Occipital lobe (tissue), 2 donors: Measurements from ENCODE around the gene FAM78A. TPM values are rescaled to one million over a fixed set of nuclear protein-coding genes. Genes with fewer than 3 reads are reported as not detected.
"Not testable (repeated sequence)": the region's sequence is repeated elsewhere in the genome, so short reads cannot be mapped to it uniquely, and the experiment has no call there.

Experiments
- DNase-seq: peaks from one replicate; lab custom pipeline; 2025; lab: John Stamatoyannopoulos, UW
- total RNA-seq: library from RNA; depleted of rRNA; stranded (reverse); fragments of >200 nt; gene quantifications from one replicate; pipeline ENCODE4 v1.2.3, GENCODE V29; 2014

Gene FAM78A
- total RNA-seq, 1 donor from 2014 or later, result 1.7 TPM

DNA sequence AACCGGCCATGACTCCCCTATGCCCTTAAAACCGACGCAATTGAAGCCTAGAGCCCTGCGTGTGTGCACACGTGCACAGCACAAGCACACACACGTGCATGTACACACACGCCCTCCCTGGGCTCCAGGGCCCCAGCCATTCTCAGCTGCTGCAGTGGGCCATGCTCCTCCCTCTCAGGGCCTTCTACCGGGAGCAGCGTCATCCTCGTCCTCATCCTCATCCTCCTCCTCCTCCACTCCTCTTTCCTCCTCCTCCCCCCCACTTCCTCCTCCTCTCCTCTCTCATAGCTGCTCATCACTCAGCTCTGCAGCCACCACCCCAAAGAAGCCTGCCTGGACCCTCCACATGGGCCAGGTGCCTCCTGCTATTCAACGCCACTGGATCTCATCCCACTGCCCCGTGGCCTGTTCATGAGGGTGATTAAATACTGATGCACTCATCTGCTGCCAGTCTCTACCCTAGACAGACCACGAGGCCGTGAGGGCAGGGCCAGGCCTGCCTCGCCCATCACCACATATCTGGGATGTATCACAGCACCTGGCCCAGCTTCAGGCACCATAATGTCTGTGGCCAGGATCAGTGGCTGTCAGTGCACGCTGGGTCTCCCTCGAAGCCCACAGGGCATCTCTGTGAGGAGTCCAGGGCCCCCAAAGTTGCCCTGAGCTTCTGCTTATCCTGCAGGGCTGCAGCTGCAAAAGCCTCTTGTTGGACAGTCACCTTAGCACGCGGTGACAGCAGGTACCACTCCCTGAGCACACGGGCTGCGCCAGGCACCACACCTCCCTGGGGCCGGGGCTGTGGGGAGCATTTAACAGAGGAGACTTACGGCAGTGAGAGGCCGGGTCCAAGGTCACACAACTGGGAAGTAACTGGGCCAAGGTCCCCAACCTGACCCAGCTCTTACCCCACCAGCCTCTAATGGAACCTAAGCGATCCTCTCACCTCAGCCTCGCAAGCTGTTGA, 9.8 kb downstream of the FAM78A start:
- DNase-seq, result no peak

DNA sequence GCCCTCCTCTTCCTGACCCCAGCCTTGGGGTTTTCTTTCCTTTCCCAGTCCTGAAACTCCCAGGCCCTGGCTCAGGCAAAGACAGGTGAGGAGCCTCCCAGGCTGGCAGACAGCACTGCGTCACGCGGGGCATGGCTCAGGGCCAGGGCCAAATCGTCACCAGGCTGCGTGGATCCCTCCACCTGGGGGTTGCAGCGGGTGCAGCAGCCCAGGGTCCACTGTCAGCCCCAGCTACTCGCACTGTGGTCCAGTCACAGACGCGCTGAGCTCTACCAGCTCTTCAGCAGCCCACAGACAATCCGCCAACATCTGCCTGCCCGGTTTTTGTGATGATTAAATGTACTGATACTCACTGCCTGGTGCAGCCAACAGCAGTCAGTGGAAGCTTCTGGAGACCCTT, 12.1 kb downstream of the FAM78A start:
- DNase-seq, result no peak

DNA sequence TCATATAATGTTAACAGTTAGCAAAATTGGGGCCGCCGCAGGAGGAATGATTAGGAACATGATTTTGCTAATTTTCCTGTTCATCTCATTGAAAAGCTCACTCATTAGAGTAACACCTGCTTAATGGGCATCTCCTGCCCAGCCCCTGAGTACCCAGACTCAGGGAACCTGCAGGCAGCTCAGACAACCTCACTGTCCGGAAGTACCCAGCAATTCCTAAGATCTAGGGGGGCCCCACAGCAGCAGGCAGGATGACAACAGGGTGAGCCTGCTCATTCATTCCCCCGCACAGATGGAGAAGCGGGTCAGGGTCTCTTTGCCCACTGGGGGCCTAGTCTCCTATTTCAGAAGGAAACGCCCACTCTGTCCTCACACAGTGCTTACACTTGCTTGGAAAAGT, 12.6 kb downstream of the FAM78A start:
- no peak for DNase-seq

DNA sequence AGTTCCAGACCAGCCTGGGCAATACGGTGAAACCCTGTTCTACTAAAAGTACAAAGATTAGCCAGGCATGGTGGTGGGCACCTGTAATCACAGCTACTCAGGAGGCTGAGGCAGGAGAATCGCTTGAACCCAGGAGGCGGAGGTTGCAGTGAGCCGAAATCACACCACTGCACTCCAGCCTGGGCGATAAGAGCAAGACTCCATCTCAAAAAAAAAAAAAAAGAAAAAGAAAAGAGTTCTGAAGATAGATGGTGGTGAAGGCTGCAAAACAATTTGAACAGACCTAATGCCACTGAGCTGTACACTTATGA, 13.3 kb downstream of the FAM78A start:
- not testable (repeated sequence) for DNase-seq

DNA sequence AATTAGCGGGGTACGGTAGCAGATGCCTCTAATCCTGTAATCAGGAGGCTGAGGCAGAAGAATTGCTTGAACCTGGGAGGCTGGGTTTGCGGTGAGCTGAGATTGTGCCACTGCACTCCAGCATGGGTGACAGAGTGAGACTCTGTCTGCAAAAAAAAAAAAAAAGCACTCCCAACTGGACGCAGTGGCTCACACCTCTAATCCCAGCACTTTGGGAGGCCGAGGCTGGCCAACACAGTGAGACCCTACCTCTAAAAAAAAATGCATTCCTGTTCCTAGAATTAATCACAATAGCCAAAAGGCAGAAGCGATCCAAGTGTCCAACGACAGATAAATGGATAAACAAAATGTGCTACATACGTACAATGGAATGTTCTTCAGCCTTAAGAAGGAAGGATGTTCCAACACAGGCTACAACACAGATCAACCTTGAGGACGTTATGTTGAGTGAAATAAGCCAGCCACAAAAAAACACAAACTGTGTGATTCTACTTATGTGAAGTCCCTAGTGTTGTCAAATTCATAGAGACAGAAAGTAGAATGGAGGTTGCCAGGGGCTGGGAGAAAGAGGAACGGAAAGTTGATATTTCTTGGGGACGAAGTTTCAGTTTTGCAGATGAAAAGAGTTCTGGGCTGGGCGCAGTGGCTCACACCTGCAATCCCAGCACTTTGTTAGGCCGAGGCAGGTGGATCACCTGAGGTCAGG, 13.8 kb downstream of the FAM78A start:
- DNase-seq, result no peak

DNA sequence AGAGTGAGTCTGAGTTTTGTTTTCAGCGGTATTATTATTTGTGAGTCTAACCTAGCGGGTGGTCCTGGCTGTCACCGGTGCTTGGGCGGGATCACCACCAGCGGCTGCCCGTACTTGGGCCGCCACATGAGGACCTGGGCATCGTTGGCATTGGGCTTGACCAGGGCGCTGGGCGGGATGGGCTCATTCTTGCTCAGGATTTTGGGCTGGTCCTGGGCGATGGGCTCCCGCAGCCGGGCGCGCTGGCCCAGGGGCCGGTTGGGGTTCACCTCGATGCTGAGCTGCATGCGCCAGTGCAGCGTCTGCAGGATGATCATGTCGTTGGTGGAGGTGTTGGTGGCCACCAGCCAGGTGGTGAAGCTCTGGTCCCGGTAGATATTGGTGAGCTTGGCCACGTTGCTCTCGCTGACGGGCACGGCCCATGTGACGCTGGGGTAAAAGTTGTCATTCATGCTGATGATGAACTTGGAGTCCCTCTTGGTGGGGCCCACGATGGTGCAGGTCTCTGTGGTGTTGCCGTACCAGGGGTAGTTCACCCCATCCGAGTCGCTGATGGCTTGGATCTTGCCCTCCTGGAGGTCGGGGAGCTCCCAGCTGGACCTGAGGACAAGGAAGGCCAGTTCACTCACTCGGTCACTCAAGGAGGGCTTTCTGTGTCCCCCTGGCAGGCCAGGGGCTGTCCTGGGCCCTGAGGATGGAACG, 15.4 kb downstream of the FAM78A start:
- DNase-seq, result no peak

DNA sequence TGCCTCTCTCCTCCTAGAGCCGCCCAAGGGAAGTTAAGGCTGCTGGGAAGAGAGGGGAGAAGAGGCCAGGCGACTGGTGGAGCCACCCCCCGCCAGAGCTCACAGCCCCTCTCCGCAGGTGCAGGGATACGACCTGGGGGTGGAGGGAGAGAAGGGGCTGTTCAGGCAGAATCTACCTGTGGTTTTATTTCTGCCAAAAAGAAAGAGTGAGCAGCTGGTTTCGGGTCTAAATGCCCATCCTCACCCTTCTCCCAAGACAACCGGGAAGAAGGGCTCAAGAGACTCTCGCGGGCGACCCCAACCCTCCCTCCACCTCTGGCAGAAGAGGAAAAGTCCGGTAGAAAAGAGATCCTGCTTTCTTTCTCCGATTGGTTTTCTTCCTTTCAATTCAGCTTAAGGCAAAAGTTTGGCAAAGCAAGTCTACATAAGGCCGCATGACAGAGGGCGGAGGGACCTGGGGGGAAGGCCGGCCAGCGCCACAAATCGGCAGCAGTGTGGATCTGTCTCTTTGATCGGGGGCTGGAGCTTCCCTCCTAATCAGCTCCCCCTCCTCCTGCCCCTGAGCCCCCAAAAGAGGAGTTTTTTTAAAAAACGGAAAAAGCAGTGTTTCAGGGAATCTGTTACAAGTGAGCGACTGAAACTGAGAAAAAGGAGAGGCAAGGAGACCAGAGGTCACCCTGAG, 16.3 kb downstream of the FAM78A start:
- no peak for DNase-seq

DNA sequence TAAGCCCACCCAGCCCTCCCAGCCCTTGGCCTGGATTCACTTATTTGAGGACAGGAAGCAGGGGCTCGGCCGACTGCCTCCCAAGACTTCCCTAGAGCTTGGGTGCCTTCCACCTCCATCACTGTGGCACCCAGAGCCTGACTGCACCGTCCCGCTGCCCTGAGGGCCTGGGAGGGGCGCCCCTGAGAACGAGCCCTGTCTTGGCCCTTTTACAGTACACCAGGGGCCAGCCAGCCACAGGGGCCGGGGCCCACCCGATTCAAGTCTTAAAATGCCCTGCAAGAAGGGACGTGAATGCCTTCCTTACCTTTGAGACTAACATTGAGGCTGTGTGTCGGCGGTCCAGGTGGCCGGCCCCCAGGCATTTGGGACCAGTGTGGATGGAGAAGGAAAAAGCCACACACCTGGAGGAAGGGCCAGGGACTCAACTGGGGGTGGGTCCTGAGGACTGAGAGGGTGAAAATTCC, 16.8 kb downstream of the FAM78A start:
- no peak for DNase-seq

DNA sequence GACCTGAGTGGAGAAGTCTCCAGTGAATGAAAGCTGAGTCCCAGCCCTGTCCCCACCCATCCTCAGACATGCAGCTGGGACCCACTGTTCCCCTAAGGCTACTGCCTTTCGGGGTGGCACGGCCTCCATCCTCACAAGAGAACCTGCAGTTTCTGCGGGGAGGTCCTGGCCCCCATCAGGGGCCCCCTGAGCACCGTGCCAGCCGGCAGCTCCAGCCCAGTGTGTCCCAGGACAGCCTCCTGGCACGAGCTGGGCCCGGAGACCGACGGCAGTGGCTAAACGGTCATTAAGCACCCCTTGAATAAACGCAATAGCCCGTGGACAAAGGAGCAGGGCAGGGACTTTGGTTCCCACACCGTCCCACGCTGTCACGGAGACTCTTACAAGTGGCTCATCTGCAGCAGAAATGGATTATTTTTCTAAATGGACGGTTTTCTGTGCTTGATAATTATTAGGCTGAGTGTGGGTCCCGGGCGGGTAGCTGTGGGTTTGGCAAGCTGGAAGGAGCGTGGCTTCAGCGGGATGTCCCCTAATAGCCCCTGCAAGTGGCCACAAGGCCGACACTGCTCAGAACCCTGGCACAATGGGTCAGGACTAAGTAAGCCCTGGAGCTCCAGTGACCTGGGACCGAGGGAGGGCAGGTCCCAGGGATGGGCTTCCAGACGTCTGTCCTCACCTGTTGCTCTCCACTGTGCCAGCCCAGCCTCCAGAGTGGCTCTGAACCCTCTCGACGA, 17.4 kb downstream of the FAM78A start:
- DNase-seq, result no peak

DNA sequence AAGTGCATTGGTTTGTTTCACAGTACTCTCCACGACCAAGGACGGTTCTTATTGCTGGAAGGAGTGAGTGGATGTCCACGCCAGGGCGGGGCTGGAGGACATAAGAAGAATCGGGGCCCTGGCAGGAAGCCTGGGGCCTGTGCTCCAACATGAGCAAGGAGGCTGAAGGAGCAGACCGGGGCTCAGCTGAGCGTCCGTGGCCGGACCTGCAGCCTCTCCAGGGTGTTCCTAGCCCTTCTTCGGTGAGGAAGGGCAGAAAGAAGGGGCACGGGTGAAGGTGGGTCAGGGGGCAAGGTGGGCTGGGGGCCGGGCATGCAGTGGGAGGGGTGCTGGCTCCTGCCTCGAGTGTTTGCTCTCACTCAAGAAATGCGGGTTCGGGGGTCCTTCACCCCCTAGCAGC, 18.1 kb downstream of the FAM78A start:
- no peak for DNase-seq

DNA sequence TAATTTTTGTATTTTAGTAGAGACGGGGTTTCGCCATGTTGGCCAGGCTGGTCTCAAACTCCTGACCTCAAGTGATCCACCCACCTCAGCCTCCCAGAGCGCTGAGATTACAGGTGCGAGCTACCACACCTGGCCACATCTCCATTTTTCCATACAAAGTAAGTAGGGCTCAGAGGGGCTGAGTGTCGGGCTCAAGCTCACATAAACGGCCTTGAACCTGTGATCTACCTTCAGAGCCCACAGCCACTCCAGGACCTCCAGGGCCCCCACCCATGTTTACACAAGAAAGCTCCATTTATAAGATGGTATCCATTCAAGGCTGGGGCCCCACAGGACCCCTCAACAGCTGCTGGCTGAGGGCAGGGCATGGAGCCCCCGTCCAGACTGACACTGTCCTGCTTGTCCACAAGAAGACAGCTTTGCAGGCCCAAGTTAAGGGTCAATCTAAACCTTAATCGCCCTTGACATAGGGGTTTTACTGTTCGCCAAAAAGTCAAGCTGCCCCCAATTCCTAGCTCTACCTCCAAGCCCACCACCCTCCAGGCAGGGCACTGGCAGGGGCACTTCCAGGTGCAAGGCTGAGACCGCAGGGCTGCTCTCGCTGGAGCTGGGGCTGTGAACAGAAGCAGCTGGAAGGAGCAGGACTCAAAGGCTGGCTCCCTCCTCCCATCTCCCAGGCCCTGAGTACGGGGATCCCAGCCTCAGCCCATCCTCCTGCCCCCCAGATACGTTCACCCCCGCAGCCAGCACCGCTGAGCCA, 18.9 kb downstream of the FAM78A start:
- DNase-seq, result no peak

DNA sequence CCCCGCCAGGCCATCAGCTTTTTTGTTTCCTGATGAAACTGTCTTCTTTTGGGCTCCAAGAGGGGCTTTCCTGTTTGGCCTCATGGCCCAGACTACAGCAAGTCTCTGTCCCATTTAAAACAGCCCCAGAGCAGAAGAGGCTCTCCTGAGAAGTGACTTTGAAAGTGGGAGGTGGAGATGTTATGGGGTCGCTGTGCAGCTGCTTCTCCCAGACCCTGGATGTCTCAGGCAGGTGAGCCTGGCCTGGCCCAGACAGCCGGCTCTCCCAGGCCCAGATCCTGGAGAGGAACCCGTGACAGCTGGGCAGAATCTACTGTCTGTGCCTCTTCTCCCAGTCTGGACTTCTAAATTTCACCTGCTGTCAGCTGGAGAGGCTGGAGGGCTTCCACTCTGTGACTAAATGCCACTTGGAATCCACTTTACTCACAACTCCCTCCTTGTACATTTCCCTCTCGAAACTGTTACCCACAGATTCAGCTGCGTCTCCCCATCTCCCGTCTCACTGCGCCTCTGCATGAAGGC, 20.6 kb downstream of the FAM78A start:
- no peak for DNase-seq

DNA sequence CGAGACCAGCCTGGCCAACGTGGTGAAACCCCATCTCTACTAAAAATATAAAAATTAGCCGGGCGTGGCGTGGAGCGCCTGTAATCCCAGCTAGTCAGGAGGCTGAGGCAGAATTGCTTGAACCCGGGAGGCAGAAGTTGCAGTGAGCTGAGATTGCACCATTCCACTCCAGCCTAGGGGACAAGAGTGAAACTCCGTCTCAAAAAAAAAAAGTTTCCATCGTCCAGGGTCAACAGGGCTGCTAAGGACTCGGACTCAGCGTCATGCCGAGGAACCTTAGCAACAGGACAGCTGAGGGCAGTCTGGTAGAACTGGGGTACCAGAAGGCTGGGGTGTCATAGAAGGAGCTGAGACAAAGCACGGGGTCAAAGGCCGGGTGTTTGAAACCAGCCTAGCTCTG, 21.7 kb downstream of the FAM78A start:
- no peak for DNase-seq

DNA sequence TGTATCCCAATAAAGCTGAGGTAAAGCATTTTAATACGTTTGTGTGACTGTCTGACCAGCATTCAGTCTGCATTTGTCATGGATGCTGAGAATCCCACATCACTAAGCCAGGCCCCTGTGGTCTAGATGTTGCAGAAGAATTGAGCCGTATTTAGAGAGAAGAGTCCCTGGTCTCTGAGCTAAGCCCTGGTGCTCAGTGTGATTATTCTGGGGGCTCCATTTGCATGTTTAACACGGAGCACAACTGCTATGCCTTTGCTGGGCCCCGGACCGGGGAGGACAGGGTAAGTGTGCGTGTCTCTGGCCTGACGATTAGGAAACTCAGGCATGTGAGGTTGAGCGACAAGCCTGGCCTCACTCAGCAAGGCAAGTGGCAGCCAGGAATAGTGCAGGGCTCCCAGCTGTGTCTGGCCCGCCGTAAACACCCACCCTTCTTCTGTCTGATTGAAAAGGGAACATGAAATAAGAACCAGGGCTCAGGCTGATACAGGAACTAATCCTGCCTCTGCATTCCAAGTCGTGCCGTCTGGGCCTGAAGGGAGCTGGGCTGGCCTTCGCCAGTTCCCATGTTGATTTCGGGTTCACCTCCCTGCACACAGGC, 22.3 kb downstream of the FAM78A start:
- no peak for DNase-seq

DNA sequence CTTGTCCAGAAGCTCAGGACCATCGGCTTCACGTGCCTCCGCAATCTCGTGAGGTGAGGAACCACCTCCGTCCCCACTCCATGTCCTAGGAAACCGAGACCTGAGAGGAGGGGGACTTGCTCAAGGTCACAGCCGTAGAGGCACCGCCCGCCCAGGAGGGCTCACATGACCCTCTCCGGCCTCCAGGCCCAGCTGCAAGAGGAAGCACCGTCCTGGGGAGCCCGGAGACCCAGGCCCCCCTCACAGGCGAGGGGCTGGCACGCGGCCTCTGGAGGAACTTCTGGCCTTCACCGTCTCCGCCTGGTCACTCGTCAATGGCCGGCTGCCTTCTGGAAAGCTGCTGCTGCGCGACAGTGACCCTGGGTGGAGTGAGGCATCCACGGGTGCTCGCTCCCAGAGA, 24.2 kb downstream of the FAM78A start:
- no peak for DNase-seq

DNA sequence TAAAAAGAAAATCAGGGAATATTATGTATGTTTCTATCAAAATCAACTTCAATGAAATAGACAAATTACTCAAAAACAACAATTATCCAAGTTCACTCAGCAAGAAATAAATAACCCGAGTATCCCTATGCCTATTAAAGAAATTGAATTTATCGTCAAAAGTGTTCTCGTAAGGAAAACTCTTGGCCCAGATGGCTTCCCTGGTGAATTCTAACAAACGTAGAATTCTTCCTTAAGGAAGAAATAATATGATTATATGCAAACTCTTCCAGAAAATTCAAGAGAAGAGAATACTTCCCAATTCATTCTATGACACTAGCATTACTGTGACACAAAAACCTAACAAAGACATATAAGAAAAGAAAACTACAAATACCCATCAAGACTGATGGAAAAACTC, 29.7 kb downstream of the FAM78A start:
- no peak for DNase-seq

DNA sequence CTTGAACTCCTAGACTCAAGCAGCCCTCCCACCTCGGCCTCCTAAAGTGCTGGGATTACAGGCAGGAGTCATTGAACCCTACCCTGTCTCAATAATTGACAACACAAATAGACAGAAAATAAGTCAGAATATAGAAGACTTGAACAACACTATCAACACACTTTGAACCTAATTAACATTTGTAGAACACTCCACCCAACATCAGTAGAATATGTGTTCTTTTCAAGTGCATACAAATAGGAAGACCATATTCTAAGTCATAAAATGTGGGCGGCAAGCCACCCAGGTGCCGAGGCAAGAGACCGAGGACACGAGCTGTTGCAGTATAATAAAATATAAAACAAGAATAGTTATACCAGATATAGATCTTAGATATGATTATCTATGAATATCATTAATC, 32.0 kb downstream of the FAM78A start:
- not testable (repeated sequence) for DNase-seq

DNA sequence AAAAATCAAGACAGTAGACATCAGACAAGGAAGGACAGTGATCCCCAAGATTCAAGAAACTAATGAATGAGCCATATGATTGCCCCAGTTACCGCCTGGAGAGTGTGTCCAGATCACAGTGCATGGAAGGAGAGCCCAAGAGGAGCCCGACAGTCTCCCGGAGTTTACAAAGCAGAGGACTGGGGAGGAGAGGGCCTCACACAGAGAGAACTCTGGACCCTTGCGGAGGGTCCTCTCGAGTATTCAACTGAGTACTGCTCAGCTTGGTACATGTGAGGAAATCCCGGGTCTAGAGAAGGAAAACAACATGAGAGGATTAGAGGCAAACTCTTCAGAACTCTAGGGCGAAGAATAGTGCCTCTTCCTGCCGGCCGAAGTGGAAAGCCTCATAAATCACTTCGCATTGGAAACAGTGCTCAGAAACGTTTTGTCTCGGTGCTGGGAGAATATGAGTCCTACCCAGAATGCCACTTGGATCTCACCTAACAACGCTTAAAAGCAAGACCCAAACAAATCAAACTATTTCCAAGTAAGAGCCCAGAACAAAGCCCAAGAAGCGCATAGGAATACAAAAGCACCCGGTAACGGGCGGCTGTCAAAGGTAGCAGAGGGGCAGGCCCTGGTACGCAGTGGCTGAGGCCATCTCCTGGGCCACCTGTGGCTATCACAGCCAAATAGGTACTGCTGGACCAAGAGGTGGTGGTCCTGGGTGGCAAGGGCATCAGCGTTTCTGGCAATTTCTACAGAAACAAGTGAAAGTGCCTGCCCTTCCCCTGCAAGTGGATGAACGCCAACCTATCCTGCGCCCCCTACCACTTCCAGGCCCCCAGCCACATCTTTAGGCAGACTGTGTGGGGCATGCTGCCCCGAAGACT, 36.0 kb downstream of the FAM78A start:
- no peak for DNase-seq
